ENCODE results near the gene SEM1.

- no peak for TF ChIP-seq CTCF (conservative IDR thresholded peaks at IDR 0.05)
- no peak for TF ChIP-seq EZH2 (IDR thresholded peaks at IDR 0.05; ENCODE audit: low read depth)
Measured at GRCh38 chr7:96728139-96728538, 18.5 kb upstream of the SEM1 start.
